TTC549 (cell line): ENCODE results near the gene CLPTM1L.
"Not testable (repeated sequence)": the region's sequence is repeated elsewhere in the genome, so short reads cannot be mapped to it uniquely, and the experiment has no call there.

ENCODE experiments used
- FAIRE-seq: peaks from 2 replicates; lab custom pipeline; 2012; peaks lifted over from hg19 to GRCh38; lab: Jason Lieb, UNC

Gene CLPTM1L

DNA sequence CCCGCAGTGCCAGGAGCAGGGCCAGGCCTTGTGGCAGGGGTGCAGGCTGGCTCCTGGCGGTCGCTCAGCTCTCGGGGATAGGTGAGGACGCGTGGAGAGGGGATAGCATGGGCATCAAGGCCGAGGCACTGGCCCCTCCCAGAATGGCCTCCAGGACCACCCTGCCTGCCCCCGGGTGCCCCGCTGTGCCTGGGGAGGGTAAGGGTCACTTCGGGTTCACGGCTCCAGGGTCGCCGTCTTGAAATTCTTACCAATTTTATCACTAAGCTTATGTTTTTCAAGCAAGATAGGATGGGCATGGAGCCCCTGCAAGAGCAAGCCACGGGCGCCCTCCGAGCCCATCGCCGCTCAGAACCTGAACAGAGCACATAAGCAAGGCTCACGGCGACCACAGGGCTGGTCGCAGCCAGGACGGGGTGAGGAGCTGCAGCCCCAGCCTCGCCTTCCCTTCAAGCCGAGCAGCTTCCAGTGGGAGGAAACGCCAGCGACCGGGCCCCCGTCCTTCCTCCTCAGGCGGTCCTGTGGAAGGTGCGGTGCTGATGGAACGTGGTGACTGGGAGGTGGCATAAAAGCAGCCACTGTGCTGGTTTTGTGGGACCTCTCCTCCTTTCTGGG, 14.2 kb upstream of the CLPTM1L start:
- no peak for FAIRE-seq

GRCh38 chr5:1358726-1359025, 13.8 kb upstream of the CLPTM1L start:
- FAIRE-seq: no peak

- no peak for FAIRE-seq
These were observed 13.2 kb upstream of the CLPTM1L start for GRCh38 chr5:1357946-1358725.

DNA sequence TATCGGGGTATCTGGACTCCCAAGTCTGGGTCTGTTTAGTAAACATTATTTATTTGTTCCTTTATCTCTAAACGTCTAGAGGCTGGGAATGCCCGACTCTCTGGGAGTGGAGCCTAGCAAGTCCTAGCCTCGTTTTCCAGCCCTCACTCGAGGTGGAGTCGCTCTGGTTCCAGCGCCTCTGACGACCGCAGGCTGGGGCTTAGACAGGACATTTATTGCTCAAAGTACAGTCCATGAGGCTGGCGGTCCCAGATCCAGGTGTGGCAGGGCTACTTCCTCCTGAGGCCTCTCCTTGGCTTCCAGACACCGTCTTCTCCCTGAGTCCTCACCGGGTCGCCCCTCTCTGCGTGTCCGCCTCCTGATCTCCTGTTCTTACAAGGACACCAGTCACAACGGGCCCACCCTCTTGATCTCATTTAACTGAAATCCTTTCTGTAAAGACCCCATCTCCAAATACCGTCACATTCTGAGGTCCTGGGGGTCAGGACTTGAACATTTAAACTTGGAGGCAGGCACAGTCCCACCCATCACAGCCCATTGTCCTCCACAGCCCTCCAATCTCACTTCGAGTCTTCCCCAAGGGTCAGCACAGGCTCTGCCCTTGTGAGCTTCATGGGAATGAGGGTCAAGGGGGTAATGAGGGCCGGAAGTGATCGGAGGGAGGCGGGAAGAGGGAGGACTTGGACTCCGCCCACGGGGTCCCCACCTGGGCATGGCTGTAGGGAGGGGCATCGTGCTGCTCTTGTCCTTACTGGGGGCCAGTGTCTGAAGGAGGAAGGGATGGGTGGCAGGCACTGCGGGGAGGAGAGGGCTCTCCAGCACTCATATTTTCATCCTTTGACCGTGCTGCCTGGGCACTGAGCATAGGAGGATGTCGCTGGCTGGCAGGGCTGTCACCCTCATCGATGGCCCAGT, 12.2 kb upstream of the CLPTM1L start:
- no peak for FAIRE-seq

DNA sequence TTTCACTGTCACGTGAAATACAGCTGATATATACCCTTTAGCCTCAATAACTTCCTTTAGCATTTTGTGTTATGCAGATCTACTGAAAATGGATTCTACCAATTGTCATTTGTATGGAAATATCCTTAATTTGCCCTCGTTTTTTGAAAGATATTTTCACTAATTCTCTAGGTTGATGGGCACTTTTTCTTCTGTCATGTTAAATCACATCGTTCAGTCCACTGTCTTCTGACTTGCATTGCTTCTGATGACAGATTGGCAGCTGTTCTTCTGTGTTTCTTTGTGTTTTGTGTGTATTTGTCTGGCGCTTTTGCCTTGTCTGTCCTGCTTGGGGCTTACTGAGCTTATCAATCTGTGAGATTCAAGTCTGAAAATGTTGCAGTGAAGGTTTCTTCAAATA, 9.7 kb upstream of the CLPTM1L start:
- no peak for FAIRE-seq

- FAIRE-seq: no peak
These were observed 7.6 kb upstream of the CLPTM1L start for GRCh38 chr5:1352231-1353219.

DNA sequence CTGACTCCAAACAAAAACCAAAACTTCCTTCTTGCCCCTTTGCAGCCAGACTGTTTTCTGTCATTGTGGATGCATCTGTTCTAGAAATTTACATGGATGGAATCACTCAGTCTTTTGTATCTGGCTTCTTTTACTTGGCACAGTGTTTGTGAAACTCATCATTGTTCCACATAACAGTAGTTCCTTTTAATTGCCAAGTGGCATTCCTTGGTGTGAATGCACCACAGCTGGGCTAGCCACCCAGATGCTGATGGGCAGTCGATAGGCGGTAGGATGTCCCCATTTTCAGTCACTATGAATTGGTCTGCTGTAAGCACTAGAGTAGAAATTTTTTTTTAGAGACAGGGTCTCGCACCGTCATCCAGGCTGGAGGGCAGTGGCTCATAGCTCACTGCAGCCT, 6.3 kb upstream of the CLPTM1L start:
- no peak for FAIRE-seq

DNA sequence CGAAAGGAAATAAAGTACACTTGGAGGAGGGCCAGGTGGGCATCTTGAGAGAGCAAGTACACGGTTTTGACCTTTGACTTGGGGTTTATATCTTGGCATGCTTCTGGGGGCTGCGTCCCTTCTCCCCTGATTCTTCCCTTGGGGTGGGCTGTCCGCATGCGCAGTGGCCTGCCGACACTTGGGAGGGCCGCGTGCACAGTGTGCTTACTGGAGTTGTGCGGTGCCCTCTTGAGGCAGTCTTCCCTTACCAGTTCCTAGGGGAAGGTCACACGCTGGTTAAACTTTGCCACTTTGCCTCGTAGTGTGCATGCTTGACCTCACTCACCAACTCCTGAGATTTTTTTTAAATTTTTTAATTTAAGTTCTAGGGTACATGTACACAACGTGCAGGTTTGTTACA, 4.3 kb upstream of the CLPTM1L start:
- FAIRE-seq: no peak

DNA sequence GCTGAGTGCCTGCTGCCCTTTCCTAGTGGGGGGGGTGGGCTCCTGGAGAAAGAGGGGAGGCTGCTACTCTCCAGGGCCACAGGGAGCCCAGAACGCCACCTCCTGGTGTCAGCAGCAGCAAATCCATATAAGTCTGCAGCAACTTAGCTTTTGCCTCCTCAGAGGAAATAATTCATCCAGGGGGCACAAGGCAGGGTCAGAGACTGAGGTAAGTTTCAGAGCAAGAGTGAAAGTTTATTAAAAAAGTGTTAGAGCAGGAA, 4.0 kb upstream of the CLPTM1L start:
- FAIRE-seq: no peak

DNA sequence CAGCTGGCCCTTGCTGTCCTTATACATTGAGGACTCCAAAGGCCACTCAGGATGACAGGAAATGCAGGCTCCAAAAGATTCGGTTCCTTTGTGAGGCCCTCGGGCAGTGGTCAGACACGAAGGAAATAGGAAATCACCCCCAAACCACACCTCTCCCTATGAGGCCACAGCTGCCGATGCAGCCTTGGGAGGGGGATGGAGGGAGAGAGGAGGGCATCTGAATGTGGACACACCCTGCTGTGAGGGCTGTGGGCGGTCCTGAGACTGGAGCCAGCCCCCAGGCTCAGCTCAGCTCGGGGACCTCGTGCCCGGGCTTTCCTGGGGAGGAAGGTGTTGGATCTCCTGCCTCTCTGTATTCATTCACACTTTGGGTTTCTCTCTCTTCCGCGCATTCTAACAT, 2.7 kb upstream of the CLPTM1L start:
- no peak for FAIRE-seq

DNA sequence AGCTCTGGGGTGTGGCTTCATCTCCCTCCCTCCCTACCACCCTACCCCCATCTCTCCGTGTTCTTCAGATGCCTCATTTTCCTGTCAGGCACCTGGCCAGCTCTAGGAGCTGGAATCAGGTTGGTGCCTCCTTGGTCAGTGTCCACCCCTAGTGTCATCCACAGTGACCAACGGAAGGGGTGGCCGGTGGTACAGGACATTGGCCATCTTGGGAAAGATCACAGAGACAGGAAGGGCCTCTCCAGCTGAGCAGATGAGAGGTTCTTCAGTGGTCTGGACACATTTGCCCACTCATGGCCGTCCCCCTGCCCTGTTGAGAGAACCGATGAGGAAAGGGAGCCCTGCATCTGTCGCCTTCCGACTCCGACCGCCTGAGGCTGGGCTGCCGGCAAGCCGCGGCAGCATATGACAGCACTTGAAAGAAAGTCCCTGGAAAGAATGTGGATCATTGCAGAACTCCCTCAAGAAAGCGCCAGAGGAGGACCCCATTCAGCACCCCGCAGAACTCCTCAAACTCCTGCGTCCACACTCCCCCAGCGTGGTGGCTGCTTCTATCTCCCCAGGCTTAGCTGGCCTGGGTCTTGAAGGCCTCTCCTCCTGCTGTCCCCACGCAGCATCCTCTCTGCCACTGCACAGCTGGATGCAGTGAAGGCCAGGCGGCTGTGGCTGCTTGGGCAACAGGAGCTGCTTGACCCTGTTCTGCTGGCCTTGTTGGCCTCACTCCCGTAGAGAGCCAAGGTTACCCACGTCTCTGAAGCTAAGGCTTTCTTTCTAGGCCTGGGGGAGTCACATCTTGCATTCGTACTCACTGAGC, 1.9 kb upstream of the CLPTM1L start:
- FAIRE-seq: no peak

GRCh38 chr5:1345876-1346626, 1.2 kb upstream of the CLPTM1L start:
- FAIRE-seq: no peak

- FAIRE-seq: no peak
These were observed 683 bp downstream of the CLPTM1L start for GRCh38 chr5:1343931-1344901.

- FAIRE-seq: no peak
These were observed 1.6 kb downstream of the CLPTM1L start for GRCh38 chr5:1343315-1343751.

- not testable (repeated sequence) for FAIRE-seq
These were observed 2.2 kb downstream of the CLPTM1L start for GRCh38 chr5:1342711-1343110.

DNA sequence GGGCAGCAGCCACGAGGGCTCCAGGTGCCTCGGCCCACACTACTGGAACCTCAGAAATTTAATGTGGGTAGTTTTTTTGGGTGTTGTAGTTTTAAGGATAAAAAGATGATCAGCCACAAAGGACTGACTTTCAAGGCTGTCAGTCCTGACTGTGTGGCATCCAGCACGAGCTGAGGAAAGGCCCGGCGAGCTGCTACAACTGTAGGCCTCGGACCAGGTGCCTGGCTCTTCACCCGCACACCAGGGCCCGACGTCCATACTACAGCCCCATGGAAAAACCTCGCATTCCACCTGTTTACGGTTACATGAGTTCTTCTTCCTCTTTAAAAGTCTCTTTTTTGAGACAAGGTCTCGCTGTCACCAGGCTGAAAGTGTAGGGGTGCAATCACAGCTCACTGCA, 2.6 kb downstream of the CLPTM1L start:
- no peak for FAIRE-seq

GRCh38 chr5:1341863-1342262, 3.0 kb downstream of the CLPTM1L start:
- no peak for FAIRE-seq

- FAIRE-seq: not testable (repeated sequence)
These were observed 5.1 kb downstream of the CLPTM1L start for GRCh38 chr5:1339818-1340210.

DNA sequence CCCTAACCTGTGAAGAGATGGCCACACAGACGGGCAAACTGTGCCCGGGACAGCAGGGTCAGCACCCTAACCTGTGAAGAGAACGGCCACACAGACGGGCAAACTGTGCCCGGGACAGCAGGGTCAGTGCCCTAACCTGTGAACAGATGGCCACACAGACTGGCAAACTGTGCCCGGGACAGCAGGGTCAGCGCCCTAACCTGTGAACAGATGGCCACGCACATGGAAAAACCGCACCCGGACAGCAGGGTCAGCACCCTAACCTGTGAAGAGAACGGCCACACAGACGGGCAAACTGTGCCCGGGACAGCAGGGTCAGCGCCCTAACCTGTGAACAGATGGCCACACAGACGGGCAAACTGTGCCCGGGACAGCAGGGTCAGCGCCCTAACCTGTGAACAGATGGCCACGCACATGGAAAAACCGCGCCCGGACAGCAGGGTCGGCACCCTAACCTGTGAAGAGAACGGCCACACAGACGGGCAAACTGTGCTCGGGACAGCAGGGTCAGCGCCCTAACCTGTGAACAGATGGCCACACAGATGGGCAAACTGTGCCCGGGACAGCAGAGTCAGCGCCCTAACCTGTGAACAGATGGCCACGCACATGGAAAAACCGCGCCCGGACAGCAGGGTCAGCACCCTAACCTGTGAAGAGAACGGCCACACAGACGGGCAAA, 5.6 kb downstream of the CLPTM1L start:
- FAIRE-seq: not testable (repeated sequence)
